Activated CD8-positive, alpha-beta memory T cell treated with anti-CD3 and anti-CD28 coated beads for 36 hours (primary cell): ENCODE data around the gene CYBC1. TPM values are rescaled to one million over a fixed set of nuclear protein-coding genes. Genes with fewer than 3 reads are reported as not detected.

Experiments
- CTCF ChIA-PET: fragments of 350-600 bp; sonication (Branson Sonifier 250); formaldehyde crosslinking; loops from one replicate; lab custom pipeline; 2021; ENCODE audit warnings: antibody characterized with exemption; lab: Charles Lee
- POLR2A ChIA-PET: fragments of 350-600 bp; sonication (Branson Sonifier 250); formaldehyde crosslinking; loops from one replicate; lab custom pipeline; 2021; ENCODE audit warnings: antibody characterized with exemption; lab: Charles Lee
- total RNA-seq, 2 experiments: library from RNA; stranded (reverse); gene quantifications; one replicate each; pipeline ENCODE4 v1.2.3, GENCODE V29; 2021

The CYBC1 gene
- total RNA-seq, 2 experiments from 2014 or later: 197 to 201 TPM

DNA sequence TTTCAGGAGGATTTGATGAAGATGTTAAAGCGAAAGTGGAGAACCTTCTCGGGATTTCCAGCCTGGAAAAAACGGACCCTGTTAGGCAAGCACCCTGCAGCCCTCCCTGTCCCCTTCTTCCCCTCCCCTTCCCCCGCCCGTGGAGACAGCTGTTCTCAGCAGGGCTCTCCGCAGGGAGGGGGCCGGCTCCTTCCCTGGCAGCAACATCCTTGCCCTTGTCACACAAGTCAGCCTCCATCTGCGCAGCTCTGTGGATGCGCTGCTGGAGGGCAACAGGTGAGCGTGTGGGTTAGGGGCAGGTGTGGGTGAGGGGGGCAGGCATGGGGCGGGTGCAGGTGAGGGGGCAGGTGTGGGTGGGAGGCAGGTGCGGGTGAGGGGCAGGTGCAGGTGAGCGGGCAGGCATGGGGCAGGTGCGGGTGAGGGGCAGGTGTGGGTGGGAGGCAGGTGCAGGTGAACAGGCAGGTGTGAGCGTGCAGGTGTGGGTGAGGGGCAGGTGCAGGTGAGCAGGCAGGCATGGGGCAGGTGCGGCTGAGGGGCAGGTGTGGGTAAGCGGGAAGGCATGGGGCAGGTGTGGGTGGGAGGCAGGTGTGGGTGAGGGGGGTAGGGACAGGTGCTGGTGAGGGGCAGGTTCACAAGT is 9.4 kb downstream of the CYBC1 start:
- POLR2A ChIA-PET: no interaction called here

GRCh38 chr17:82440469-82440981 is 10.0 kb downstream of the CYBC1 start:
- ChIA-PET POLR2A (interaction anchor here (0.5 kb wide), 1 partner anchor 11 kb away, joined by 7 read pairs; no protein-coding TSS in a partner anchor), CTCF (no interaction called here)

More for the DNA sequence above, 9.4 kb downstream of the CYBC1 start:
- CTCF ChIA-PET: no interaction called here

- POLR2A ChIA-PET: interaction anchor here (0.5 to 0.9 kb wide), 2 partner anchors 11 to 342 kb away, joined by 3 to 7 read pairs; no protein-coding TSS in a partner anchor
- CTCF ChIA-PET: no interaction called here
Observed at GRCh38 chr17:82439829-82440365, 10.7 kb downstream of the CYBC1 start.

DNA sequence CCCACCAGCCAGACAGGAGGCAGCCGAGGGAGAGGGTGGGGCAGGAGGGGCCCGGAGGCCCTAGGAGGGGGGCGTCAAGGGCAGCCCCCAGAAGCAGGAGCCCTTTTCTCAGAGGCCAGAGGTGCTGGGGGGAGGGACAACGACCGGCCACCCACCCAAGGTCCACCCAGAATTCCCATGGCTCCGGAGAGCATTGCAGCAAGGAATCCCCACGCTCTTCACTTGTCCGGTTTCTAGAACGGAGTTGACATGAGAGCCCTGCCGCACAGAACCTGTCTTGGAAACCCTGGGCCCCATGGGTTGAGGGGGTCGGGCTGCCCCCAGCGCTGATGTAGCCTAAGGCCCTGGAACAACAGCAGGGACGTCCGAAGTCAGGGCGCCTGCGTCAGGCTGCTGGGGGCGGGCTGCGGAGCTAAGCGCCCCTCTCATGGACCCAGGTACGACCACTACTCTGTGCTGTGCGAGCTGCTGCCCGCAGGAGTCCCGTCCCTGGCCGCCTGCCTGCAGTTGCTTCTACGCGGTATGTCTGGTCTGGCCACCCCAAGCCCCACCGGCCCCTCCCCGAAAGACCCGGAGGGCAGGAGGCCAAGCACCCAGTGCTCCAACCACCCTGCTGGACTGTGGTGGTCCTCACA is 11.2 kb downstream of the CYBC1 start:
- CTCF ChIA-PET: no interaction called here

DNA sequence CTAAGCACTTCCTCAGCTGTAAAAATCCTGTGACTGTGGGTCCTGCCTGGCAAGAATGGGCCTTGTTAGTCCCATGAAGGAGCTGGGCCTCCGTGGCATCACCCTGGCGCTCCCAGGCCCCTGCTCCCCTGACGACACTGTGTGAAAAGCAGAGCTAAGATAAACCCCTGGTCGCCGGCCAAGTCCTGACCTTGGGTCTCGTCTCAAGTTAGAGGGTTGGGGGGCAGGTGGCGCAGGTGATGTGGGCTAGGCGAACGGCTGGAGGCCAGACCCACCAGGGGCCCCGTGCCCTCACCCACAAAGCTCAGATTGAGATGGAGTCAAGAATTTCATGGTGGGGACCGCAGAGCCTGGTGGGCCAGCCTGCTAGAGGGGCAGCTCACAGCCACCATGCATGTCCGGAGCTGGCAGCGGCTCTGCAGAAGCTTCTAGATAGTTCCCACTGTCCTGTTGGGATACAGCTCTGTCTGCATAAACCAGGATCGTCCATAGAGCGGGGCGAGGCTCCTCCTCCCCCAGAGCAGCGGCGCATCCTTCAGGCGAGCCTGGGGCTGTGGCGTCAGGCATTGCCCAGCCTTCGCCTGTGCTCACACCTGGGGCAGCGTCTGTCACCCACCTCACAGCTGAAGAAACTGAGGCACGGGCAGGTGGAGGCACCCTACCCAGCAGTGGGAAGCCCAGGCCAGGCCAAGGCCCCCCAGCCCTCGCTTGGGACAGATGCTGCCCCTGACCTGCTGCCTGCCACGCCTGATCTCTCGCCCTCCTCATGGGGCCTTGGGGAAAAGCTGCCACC is 12.0 kb downstream of the CYBC1 start:
- CTCF ChIA-PET: no interaction called here
- POLR2A ChIA-PET: interaction anchor here (0.5 kb wide), 2 partner anchors 206 to 232 kb away, joined by 3 to 4 read pairs; no protein-coding TSS in a partner anchor

More for the DNA sequence above, 11.2 kb downstream of the CYBC1 start:
- POLR2A ChIA-PET: interaction anchor here (0.9 kb wide), 1 partner anchor 341 kb away, joined by 3 read pairs; no protein-coding TSS in a partner anchor

DNA sequence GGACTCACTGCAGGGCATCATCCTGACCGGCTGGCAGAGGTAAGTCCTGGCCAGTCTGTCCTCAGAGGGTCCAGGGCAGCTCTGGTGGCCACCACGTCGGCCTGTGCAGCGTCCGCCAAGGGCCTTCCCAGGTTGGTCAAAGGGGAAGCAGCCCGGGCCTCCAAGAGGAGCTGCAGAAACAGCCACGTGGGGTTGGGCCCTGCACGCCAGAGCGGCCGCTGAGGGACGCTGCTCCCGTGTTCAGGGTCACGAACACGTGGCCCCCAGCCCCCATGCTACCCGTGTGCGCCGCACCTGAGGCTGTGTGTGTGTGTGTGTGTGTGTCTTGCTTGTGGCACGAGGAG is 13.3 kb downstream of the CYBC1 start:
- POLR2A ChIA-PET: no interaction called here
- CTCF ChIA-PET: no interaction called here

DNA sequence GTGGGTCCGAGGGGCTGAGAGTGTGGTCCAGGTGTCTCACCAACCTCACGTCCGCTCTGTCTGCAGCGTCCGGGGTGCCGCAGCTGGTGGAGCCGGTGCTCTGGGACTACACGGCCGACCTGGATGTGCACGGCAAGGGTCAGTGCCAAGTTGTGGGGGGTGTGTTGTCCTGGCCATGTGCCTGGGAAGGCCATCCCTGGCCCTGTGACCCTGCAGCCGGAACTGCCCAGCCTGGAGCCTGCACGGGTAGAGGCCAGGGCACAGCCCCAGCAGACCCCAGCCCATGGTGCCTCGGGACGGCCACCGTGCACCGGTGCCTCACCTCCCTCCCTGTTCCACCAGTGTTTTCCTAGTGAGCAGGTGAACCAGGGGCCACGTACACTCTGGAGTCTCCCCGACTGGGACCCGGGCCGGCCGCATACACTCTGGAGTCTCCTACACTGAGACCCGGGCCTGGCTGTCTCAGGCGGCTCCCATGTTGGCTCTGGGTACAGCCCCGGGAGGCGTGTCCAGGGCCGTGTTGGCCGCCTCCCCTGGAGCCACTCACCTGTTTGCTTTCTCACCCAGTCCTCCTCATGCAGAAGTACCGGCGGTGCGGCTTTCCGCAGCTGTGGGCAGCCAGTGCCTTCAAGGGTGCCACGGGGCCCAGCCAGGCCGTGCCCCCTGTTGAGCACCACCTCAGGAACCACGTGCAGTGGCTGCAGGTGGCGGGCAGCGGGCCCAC is 13.8 kb downstream of the CYBC1 start:
- POLR2A ChIA-PET: no interaction called here
- CTCF ChIA-PET: no interaction called here

DNA sequence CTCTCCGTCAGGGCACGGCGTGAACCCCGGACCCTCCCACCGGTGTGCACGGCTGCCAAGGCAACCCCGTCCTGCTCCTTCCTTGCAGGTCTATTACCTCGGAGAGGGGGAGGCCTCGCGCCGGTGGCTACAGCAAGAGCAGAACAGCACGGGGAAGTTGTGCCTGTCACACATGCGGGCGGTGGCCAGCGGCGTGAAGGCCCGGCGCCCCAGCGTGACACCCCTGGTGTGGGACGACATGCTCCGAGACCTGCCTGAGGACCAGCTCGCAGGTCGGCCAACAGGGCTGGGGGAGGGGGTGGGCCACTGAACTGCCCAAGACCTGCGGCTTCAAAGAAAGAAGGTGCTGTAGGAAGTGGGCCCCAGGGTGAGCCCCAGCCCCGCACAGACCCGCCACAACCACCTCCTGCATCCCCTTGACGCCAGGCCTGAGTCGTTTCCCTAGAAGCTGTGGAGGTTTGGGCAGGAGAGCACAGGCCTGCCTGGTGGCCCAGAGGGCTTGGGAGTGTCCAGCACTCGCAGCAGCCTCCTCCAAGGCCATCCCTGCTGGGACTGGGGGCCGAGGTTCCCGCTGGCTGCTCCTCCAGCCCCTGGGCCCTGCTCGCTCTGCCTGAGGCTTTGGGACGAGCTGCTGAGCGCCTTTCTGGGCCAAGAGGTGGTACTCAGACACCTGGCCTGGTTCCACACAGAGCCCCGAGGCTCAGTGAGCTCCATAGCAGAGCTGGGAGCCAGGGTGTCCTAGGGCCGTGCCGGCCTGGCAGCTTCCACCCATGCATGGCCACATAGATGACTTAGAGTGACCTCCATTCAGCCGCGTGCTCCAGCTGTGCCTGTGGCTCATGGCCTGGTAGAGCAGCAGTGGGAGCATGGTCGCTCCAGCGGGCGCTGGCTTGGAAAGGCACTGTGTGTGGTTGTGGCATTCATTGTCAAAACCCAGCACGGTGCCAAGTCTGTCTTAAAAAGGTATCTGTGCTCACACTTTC is 14.7 kb downstream of the CYBC1 start:
- ChIA-PET POLR2A (interaction anchor here (0.6 kb wide), 1 partner anchor 12 kb away, joined by 3 read pairs; no protein-coding TSS in a partner anchor), CTCF (interaction anchor here (0.5 kb wide), 1 partner anchor 83 kb away, joined by 3 read pairs; no protein-coding TSS in a partner anchor)

GRCh38 chr17:82435103-82435502 is 15.4 kb downstream of the CYBC1 start:
- CTCF ChIA-PET: interaction anchor here (1.6 kb wide), 1 partner anchor 16 kb away, joined by 3 read pairs; no protein-coding TSS in a partner anchor
- POLR2A ChIA-PET: interaction anchor here (0.6 kb wide), 1 partner anchor 13 kb away, joined by 3 read pairs; no protein-coding TSS in a partner anchor

DNA sequence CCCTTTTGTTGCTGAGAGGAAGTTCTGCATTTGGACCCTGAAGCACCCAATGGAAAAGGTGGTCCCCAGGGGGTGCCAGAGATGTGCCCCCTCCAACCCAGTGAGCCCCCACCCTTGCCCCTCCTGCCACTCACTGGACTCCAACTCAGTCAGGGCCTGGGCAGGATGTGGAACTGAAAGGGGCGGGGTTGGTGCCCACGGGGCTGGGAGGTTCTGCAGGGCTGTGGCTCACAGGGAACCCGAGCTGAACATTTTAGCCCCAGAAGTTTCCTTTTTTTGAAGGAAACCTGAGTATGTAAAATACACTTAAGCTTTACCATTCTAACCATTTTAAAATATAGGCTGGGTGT is 16.4 kb downstream of the CYBC1 start:
- CTCF ChIA-PET: interaction anchor here (1.6 kb wide), 1 partner anchor 15 kb away, joined by 3 read pairs; no protein-coding TSS in a partner anchor
- POLR2A ChIA-PET: interaction anchor here (0.6 kb wide), 1 partner anchor 9 kb away, joined by 4 read pairs; no protein-coding TSS in a partner anchor

GRCh38 chr17:82433560-82434215 is 16.9 kb downstream of the CYBC1 start:
- ChIA-PET POLR2A (interaction anchor here (0.6 kb wide), 1 partner anchor 9 kb away, joined by 4 read pairs; no protein-coding TSS in a partner anchor), CTCF (interaction anchor here (1.6 kb wide), 1 partner anchor 14 kb away, joined by 3 read pairs; no protein-coding TSS in a partner anchor)

DNA sequence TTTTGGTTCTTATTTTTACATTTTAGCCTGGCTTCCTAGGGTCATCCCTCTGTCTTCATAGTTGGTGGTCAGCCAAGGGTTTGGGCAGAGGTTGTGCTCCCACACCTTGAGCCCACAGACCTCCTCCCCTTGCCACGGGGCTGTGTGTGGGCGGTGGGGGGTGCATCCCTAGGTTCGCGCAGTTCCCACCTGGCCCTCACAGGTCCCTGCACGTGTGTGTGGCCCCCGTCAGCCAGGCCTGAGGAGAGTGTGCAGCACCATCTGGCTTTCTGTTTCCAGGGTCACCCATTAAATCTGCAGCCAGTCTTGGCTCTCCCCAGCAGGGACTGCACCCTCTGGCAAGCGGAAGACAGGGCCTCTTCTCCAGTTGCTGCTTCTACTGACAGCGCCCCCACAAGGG is 18.5 kb downstream of the CYBC1 start:
- ChIA-PET CTCF (no interaction called here), POLR2A (no interaction called here)

DNA sequence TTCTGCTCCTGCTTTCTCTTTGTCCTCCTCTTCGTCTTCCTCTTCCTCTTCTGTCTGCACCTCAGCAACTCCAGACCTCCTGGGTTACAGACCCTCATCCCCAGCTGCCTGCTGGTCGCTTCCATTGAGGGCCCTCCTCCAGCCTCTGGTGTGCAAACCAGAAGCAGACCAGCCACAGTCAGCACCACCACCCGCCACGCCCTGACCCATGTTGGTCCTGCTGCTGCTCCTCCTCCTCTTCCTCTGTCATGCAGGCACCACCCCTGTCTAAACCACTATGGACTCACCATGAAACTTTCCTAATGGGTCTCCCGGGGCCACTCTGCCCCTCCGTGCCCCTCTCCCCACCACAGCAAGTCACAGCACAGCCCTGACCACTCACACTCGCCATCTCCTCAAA is 20.7 kb downstream of the CYBC1 start:
- POLR2A ChIA-PET: no interaction called here
- CTCF ChIA-PET: no interaction called here

DNA sequence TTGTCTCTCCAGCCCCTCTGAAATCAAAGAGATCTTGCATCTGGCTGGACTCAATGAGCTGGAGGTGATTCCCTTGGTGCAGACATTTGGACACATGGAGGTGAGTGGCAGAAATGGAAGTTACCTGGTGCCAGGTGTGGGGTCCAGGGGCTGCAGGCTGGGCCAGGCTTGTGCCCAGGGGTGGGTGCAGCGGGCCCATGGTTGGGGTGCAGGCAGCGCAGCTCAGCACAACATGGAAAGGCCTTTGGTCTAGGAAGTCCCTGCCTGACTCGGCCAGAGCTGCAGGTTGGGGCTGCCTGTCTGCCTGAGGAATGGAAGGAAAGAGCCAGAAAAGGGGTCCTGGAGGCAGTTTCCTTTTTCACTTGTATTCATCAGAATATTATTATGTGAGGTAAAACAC is 22.0 kb downstream of the CYBC1 start:
- CTCF ChIA-PET: interaction anchor here (1.2 to 1.7 kb wide), 2 partner anchors 11 to 14 kb away, joined by 3 read pairs; no protein-coding TSS in a partner anchor
- POLR2A ChIA-PET: no interaction called here

GRCh38 chr17:82424863-82425159 is 25.7 kb downstream of the CYBC1 start:
- POLR2A ChIA-PET: no interaction called here
- CTCF ChIA-PET: interaction anchor here (1.1 to 1.6 kb wide), 4 partner anchors 18 to 33 kb away, joined by 3 to 4 read pairs (median 3); no protein-coding TSS in a partner anchor

DNA sequence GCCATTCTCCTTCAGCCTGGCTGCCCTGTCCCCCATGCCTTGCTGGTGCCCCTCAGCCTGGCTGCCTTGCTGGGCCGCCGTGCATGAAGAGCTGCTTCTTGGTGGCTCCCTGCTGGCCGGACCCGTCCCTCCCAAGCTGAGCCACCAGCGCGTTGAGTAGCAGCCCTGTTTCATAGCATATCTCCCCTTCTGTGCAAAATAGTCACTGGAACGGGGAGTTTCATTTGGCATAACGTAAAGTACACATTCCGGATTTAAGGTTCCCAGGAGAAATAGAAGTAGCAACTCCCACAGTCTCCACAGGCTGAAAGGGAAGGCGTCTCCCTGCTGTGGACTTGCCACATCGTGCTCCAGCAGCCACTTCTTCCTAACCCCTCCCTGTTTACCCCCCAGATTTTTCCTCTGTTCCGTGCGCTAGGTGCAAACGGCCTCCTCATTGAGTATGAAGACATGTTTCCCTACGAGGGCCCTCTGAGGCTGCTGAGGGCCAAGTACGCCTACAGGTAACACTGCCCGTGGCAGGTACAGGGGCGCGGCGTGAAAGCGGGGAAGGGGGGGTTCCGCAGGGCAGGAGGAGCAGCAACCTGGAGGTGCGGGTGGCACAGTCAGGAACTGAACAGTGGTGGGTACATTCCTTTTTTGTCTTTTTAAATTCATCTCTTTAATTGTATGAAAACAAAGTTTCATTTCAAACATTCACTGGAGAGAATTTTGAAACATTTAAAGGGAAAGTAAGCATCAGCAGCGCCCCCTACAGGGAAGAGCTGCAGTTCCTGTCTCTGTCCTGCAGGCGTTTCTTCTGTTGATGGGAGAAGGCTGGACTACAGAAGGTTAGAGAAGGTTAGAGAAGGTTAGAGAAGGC is 26.3 kb downstream of the CYBC1 start:
- POLR2A ChIA-PET: no interaction called here
- CTCF ChIA-PET: interaction anchor here (1.1 to 1.6 kb wide), 5 partner anchors 19 to 97 kb away, joined by 3 to 4 read pairs (median 3); no protein-coding TSS in a partner anchor
